H54 (cell line): Measurements from ENCODE around the gene PLCB1.
"Not testable (repeated sequence)": the region's sequence is repeated elsewhere in the genome, so short reads cannot be mapped to it uniquely, and the experiment has no call there.

Experiments used
- DNase-seq: peaks from one replicate; pipeline ENCODE4 v3.0.0; 2011; ENCODE audit warnings: low spot score, mixed read lengths; ENCODE audit not compliant: insufficient read length
- FAIRE-seq: peaks from 3 replicates; lab custom pipeline; 2011; peaks lifted over from hg19 to GRCh38; lab: Jason Lieb, UNC
- POLR2A ChIP-seq: IDR thresholded peaks from 2 replicates; pipeline ENCODE4 v1.6.1; 2011; ENCODE audit warnings: low read depth, mild to moderate bottlenecking, low read length

PLCB1 gene

DNA sequence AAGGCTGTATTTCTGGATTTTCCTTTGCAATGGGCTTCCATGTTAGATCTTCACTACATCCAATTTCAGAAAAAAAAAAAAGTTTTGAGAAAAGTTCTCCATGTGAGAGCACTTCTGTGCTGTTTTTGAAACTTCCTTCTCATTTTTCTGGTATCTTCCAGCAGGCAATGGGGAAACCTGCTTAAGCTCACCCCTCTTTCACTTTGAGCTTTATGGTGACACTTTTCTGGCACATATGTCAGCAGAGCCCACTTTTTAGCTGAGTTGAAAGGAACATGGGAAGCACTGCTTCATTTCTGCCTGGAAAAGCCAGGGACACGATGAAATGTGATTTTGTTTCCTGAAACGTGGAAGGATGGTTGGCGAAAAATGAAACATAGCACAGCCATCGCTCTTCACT, 293.7 kb downstream of the PLCB1 start:
- DNase-seq, result no peak
- TF ChIP-seq POLR2A, result no peak
- no peak for FAIRE-seq

DNA sequence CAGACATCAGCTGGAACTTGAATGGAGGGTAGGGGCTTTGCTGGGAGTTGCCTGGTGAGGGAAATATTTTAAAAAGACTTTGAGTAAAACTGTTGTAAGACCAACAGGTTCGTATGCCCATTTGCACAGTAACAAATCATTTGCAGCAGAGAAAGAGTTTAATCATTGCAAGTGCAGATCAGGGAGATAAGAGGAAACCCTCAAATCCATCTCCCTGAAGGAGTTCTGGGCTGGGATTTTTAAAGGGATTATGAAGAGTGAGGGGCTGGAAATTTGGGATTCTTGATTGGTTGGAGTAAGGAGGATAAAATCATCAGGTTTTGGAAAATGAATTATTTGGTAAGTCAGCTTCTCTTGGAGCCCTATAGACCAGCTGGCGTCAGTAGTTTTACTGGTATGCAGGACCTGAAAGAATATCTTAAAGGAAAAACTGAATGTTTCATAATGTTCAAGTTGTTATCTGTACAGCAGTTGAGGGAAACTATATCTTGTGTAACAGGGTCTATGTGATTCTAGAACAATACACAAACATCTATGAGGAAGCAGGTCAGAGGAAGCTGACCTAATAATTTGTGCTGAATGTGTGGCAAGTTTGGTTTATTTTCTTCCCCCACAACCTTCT, 295.5 kb downstream of the PLCB1 start:
- no peak for FAIRE-seq
- TF ChIP-seq POLR2A, result no peak
- no peak for DNase-seq

DNA sequence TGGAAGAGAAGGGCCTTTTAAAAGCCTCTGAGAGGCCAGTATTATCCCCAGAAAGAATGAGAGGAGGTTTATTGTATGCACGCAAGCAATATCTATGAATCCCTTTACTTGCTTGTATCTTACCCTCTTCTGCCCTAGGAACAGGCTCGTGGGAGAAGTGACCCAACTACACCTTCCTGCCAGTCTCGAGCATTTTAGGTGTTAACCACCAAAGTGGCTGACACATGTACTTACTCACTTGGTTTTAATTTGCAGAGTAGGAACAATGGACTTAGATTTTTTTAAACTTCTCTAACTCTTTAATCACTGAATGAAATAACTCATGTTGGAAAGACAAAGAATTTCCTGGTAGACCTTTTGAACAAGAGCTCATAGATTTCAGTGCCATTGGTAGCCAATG, 296.9 kb downstream of the PLCB1 start:
- FAIRE-seq (no peak), DNase-seq (no peak)
- no peak for TF ChIP-seq POLR2A

DNA sequence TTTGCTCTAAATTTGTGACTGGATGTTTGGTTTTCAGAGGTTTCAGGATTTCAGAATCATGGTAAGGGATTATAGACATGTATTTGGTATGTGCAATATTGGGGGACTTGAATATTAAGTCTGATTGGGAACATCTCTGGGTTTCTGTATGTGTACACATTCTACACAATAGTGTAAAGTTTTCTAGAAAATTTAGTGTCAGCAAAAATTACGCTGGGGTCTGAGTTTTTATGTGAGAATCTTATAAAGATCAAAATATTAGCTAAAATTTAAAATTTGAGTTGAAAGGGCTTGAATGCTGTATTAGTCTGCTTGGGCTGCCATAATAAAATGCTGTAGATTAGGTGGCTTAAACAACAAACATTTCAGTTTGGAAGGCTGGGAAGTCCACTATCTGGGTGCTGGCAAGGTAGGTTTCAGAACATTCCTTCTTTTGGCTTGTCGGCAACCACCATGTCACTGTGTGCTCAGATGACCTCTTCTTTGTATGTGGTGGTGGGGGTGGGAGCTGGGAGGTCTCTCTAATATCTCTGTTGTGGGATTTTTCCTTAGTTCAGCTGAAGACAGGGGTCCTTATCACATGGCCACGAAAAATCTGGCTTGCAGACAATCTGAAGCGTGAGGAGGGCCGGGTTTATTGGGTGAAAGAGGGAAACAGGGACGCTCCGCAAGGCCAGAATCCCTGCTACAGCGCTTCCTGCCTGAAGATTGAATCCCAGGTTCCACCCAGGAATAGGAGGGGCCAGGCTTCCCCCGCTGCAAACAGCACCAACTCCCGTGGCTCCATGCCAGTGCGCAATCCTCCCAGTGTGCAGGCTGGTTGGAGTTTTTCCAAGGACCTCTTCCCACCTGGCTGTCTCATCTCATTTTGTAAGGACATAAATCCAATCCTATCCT, 299.7 kb downstream of the PLCB1 start:
- no peak for FAIRE-seq
- no peak for TF ChIP-seq POLR2A
- DNase-seq, result no peak

- FAIRE-seq (no peak), DNase-seq (no peak)
- no peak for TF ChIP-seq POLR2A
Measured at GRCh38 chr20:8432435-8433148, 300.5 kb downstream of the PLCB1 start.

- FAIRE-seq, result no peak
- no peak for DNase-seq
- TF ChIP-seq POLR2A, result no peak
Measured at GRCh38 chr20:8433291-8433690, 301.2 kb downstream of the PLCB1 start.

DNA sequence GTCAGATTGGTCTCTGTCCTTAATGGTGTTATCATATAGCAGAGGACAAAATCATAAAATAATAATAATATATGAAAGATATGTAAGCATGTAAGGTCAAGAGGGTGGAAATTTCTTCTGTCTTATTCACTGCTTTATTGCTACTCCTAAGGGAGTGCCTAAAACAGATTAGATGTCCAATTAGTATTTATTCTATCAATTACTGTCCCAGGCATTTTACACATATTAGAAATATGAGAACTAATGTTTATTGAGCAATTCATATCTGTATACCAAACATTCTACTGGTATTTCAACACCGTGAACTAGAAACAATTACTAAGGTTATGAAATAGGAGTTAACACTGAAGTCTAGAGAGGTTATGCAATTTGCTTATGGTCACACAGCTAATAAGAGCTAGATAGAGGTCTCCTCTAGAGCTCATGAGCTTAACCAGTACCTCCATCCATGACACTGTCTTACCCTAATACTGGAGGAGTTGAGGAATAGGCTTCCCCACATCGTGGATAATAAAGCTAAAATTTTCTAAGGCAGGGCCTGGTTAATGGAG, 302.3 kb downstream of the PLCB1 start:
- no peak for TF ChIP-seq POLR2A
- FAIRE-seq (no peak), DNase-seq (no peak)

- DNase-seq, result no peak
Measured at GRCh38 chr20:8435285-8436035, 303.4 kb downstream of the PLCB1 start.

DNA sequence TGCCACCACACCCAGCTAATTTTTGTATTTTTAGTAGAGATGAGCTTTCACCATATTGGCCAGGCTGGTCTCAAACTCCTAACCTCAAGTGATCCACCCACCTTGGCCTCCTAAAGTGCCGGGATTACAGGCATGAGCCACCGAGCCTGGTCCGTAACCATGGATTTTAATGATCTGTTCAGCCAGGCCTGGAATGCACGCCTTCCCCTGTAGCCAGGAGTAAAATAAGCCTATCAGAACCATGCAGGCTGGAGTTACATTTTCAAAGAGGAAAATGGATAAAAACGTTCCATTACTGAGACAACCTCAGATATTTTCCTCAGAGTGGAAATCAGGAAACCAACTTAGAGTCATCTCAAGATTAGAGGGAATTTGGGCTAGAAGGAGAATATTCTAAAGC, 304.9 kb downstream of the PLCB1 start:
- DNase-seq, FAIRE-seq: not testable (repeated sequence)

More at GRCh38 chr20:8435285-8436035, 303.4 kb downstream of the PLCB1 start:
- TF ChIP-seq POLR2A, result no peak
- FAIRE-seq, result no peak

DNA sequence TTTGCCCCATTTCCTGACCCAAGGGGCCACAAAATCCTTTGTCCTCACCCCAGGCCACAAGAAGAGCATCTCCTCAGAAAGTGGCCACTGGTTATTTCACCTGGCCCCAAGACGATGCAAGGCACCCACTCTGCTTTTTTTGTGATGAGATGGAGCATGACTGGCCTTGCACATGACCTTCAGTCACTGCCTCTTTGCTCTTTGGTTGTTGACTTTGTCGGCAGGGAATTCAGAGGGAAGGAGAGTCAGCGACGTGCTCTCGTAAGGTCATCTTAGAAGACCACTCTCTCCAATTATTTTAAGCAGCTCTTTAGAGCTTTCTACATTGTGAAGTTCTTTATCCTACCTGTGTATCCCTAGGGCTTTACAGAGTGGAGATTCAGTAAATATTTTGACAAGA, 306.7 kb downstream of the PLCB1 start:
- TF ChIP-seq POLR2A, result no peak
- DNase-seq (no peak), FAIRE-seq (no peak)

DNA sequence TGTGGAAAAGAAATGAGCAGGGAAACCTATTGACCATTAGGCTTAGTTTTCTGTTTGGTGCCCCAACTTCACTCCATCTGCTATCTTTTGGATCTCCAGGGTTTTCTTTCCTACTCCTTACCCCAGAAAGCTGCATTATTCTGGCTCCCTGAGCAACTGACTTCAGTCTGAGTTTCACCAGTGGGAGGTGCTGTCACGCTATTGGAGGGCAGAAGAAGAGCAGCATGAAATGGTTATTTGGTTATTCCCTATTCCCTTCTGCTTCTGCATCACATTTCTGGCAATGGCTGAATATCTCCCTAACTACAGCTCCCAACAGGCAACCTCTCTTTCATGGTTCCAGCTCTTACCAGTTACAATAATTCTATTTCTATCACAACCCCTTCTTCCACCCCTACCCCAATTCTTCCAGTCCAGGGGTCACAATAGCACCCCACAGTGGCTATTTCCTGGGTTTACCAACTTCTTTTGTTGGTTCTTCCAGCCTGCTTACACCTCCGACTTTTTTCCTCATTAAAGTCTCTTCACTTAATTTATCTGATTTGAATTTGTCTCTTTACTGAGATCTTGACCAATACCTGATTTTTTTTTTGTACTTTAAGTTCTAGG, 311.5 kb downstream of the PLCB1 start:
- no peak for FAIRE-seq
- DNase-seq, result no peak
- no peak for TF ChIP-seq POLR2A

GRCh38 chr20:8447262-8448120, 315.4 kb downstream of the PLCB1 start:
- FAIRE-seq (no peak), DNase-seq (no peak)
- no peak for TF ChIP-seq POLR2A
